ENCODE data around the gene MAN1A2.

- TF ChIP-seq CTCF (IDR thresholded peaks at IDR 0.05): no peak
- TF ChIP-seq POLR2A (IDR thresholded peaks at IDR 0.05): no peak
Observed at GRCh38 chr1:117571496-117571895, 204.2 kb downstream of the MAN1A2 start.
